Heart left ventricle (tissue), 13 donors: ENCODE results near the gene PPP2R5D.

ENCODE experiments used
- POLR2A ChIP-seq, 2 donors: fragments of 450-650 bp; IDR thresholded peaks; one replicate each; pipeline ENCODE4 v1.6.1; 2017; ENCODE audit warnings: antibody characterized with exemption in 2 of 2, mild to moderate bottlenecking in 2 of 2, moderate library complexity in 2 of 2
- TF ChIP-seq, protein P1 (sequence below), 12 donors: fragments of 200-600 bp; sonication (generic) in 4 of 12; IDR thresholded peaks; one replicate each; pipeline versions ENCODE4 v1.5.0 to v1.8.0; 2018 to 2022; ENCODE audit warnings: antibody characterized with exemption in 12 of 12, mild to moderate bottlenecking in 5 of 12
- donor health status: ischemic (EF 13 %, LVEDD 7.1; RV severe dilation, severe dysfunction).
- donor health status: DM: no; HTN: yes; CAD: no.
- donor health status: DM: no; HTN: no; CAD: no.
- donor health status: ischemic (EF 25% LVEDD 6.9; RV normal size, moderate dysfunction).
- donor health status: ischemic (EF 25% LVEDD 5.7; RV mildly dilated, moderate dysfunction).
- donor health status: ischemic (EF 35%, LVEDD 5.7; RV mildly dilated, moderate dysfunction).
- donor health status: nonischemic (EF 11% LVEDD 7.7; RV severe dilation, severe dysfunction).
- donor health status: DM: yes; HTN: yes; CAD: no.
- donor health status: PGD.
- donor health status: ischemic (EF 29% LVEDD 5.4; RV normal size, mild dysfunction).
- donor health status: nonischemic (EF 23%, LVEDD 6.1; RV moderate dilation, normal function).

DNA sequence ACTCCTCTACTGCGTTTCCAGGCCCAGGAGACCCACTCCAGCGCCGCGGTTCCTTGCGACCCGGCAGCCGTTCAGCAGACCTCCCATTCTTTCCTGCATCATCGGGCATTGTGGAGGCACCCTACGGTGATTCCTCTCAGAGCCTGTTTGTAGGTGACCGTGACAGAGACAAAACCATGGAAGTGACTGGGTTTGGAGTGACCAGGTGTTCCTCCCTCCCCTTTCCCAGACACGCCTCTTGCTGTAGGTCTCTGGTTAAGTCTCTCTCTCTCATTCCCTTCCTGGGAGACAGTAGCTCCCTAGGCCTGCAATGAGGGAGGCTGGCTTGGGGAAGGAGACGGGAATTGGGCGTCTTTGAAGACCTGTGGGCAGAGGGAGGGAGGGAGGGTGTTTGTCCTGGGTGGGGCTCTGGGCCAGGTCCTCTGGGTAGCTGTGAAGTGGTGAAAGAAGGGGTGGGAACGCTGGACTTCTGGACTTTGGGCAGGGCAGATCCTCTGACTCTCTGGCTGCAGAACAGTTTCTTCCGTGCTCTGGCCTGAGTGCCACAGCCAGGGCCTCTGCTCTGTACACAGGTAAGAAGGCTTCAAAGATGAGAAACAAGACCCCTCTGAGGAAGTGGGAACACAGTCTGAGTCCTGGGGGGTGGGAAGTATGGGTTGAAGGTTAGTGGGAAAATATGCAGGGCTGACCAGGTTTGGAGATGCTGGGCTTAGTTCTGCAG, 75.8 kb downstream of the PPP2R5D start:
- TF ChIP-seq, protein P1, sequence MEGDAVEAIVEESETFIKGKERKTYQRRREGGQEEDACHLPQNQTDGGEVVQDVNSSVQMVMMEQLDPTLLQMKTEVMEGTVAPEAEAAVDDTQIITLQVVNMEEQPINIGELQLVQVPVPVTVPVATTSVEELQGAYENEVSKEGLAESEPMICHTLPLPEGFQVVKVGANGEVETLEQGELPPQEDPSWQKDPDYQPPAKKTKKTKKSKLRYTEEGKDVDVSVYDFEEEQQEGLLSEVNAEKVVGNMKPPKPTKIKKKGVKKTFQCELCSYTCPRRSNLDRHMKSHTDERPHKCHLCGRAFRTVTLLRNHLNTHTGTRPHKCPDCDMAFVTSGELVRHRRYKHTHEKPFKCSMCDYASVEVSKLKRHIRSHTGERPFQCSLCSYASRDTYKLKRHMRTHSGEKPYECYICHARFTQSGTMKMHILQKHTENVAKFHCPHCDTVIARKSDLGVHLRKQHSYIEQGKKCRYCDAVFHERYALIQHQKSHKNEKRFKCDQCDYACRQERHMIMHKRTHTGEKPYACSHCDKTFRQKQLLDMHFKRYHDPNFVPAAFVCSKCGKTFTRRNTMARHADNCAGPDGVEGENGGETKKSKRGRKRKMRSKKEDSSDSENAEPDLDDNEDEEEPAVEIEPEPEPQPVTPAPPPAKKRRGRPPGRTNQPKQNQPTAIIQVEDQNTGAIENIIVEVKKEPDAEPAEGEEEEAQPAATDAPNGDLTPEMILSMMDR (IDR thresholded peaks at IDR 0.05) = no peak
- TF ChIP-seq POLR2A (IDR thresholded peaks at IDR 0.05) = no peak
